ENCODE measurements around the gene SNX25.

SNX25 gene

DNA sequence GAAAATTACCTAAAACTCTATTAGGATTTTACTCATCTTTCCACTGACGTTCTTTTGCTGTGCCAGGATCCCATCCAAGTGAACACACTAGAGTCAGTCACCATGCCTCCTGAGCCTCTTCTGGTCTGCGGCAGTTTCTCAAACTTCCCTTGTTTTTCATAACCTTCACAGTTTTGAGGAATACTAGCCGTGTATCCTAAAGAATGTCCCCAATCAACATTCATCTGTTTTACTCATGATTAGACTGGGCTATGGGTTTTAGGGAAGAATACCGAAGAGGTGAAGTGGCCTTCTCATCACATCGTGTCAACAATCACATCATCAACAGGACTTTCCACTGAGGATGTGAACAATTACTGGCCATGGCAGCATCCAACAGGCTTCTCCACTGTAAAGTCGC is 181.5 kb downstream of the SNX25 start:
- TF ChIP-seq CTCF (conservative IDR thresholded peaks at IDR 0.05; ENCODE audit: control insufficient read depth, insufficient read depth, low read depth, low read length), result no peak

GRCh38 chr4:185392156-185392555 is 182.8 kb downstream of the SNX25 start:
- H3K4me3 ChIP-seq (ENCODE audit: control insufficient read depth, low read depth, low read length), result no peak overlapping the region
- no peak for DNase-seq (ENCODE audit: low read depth)
- no peak for TF ChIP-seq CTCF (conservative IDR thresholded peaks at IDR 0.05; ENCODE audit: control insufficient read depth, insufficient read depth, low read depth, low read length)

More for the DNA sequence above, 181.5 kb downstream of the SNX25 start:
- no peak for DNase-seq (ENCODE audit: low read depth)
- no peak overlapping the region for H3K4me3 ChIP-seq (ENCODE audit: control insufficient read depth, low read depth, low read length)

DNA sequence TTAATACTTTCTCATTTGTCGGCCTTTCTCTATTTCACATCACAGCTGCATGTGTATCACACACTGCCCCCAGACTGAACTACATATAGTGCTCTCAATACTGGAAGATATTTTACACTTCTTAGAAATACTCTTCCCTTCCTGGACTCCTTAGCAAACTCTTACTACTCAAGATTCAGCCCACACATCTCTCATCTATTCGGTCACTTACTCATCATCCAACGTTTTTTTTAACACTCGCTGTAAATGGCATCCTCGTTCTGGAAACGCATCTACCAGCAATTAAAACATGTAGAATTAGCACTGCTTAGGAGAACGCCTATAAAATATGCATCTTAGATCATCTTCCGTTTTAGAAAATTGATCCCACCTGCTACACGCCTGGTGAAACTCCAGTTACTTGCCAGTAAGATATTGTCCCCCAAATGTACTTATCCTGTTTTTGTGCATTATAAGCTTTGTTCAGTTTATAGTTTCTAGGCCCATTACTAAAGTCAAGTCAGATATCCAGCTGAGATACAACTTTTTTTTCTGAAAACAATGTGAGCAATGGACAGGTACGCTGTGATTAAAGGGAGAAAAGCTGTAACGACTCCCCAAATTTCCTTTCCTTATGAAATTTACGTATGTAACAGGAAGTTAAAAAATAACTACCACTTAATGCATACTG is 185.3 kb downstream of the SNX25 start:
- H3K4me3 ChIP-seq (ENCODE audit: control insufficient read depth, low read depth, low read length), result peak overlapping the region; percentile 44
- TF ChIP-seq CTCF (conservative IDR thresholded peaks at IDR 0.05; ENCODE audit: control insufficient read depth, insufficient read depth, low read depth, low read length), result no peak
- DNase-seq (ENCODE audit: low read depth), result peak; percentile 56

GRCh38 chr4:185395238-185395955 is 186.0 kb downstream of the SNX25 start, which contains the start of gene LRP2BP:
LRP2BP (minus strand) TSS chr4:185395924; CDS start chr4:185378186, 17,738 bp downstream.
- TF ChIP-seq CTCF (conservative IDR thresholded peaks at IDR 0.05; ENCODE audit: control insufficient read depth, insufficient read depth, low read depth, low read length), result no peak
- DNase-seq (ENCODE audit: low read depth), result peak; percentile 97
- peak within 1 kb of the TSS; percentile 60 for H3K4me3 ChIP-seq (ENCODE audit: control insufficient read depth, low read depth, low read length)

DNA sequence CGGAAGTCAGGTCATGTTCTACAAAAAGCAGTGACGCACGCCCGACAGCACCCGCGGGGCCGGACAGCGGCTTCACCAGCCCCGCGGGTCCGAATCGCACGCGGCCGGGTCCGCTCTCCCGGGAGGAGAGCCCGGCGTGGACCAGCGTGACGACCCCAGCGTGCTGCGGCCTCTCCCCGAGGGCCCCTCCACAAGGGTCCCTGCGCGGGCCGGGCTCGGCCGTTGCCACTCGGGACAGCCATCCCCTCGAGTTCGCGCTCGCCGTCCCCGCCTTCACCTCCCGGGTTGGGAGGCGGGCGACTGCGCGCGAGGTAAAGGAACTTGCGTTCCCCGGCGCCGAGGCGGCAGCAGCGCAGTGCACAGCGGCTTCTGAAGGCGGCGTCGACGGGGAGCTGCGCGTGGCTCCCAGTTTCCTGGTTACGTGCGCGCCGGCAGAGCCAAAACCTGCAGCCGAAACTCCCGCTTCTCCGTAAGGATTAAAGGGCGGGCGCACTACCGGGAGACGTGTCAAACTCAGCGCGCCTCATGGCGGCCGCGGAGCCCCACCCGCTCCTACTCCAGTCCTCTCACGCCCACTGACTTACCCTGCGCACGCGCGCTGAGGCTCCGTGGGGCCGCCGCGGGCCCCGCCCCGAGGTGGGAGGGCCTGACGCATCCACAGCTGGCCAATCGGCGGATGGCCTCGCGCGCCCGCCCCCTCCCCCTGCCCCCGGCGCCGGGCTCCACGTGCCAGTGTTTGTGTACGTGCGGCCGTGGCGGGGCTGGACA is 186.7 kb downstream of the SNX25 start:
- TF ChIP-seq CTCF (conservative IDR thresholded peaks at IDR 0.05; ENCODE audit: control insufficient read depth, insufficient read depth, low read depth, low read length), result no peak
- H3K4me3 ChIP-seq (ENCODE audit: control insufficient read depth, low read depth, low read length), result peak overlapping the region; percentile 60
- DNase-seq (ENCODE audit: low read depth), result peak; percentile 96

- no peak for TF ChIP-seq CTCF (conservative IDR thresholded peaks at IDR 0.05; ENCODE audit: control insufficient read depth, insufficient read depth, low read depth, low read length)
- DNase-seq (ENCODE audit: low read depth), result peak; percentile 19
- H3K4me3 ChIP-seq (ENCODE audit: control insufficient read depth, low read depth, low read length), result peak within 1 kb of the TSS; percentile 60
Observed at GRCh38 chr4:185396724-185397385, 187.5 kb downstream of the SNX25 start, which contains the start of gene ANKRD37. ANKRD37 (plus strand) TSS chr4:185396841; CDS start chr4:185396924, 83 bp downstream.

Measured in fibroblast of mammary gland (primary cell).